HG03521 (cell line): Measurements from ENCODE around the gene CALML6.

Source experiments
- ATAC-seq: cut with Tn5 transposase; IDR thresholded peaks from one replicate; pipeline ENCODE4 v1.9.1; 2021; ENCODE audit warnings: mild to moderate bottlenecking, moderate library complexity; ENCODE audit not compliant: unreplicated experiment

CALML6 gene

GRCh38 chr1:1941211-1941841 lies 26.3 kb downstream of the CALML6 start:
- no peak for ATAC-seq

- no peak for ATAC-seq
These were observed 27.1 kb downstream of the CALML6 start for GRCh38 chr1:1941868-1942752.

DNA sequence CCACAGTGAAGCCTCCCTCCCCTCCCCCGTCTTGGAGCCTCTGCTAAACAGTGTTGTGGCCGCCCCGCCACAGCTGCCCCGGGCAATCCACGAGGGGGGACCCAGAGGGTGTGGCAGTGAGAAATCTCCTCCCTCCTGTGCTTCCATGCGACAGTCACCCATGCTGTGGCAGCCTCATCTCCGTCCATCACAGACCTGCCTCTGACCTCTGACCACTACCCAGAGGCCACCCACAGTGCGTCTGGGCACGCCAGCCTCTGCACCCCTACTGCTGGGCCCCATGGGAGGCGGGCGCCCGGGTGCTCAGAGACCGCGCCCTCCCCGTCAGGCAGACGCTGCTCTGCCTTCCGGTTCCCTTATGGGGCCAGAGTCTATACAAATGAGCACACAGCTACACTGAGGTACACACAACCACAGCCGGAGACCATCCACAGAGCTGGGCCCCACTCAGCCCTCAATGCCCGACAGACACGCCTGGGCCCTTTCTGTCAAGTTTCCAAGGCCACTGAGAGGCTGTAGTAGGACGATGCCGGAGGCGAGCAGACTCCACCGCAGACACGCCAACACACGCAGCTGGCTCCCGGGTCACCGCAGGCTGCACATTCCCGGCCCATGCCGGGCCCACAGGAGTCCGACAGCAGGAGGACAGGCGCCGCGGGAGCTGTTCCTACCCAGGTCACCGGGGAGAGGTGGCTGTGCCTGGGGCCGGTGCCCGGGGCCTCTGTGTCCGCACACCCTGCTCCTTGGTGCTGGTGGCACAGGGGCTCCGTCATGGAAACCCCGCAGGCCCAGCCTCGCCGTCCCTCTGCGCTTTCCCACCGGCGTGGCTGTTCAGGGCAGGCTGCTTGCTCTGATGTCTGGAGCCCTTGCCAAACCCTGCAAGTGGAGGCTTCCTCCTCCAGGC lies 27.9 kb downstream of the CALML6 start:
- ATAC-seq, result no peak

- no peak for ATAC-seq
These were observed 28.9 kb downstream of the CALML6 start for GRCh38 chr1:1943834-1944570.

- ATAC-seq, result no peak
These were observed 30.8 kb downstream of the CALML6 start for GRCh38 chr1:1945782-1946393.

DNA sequence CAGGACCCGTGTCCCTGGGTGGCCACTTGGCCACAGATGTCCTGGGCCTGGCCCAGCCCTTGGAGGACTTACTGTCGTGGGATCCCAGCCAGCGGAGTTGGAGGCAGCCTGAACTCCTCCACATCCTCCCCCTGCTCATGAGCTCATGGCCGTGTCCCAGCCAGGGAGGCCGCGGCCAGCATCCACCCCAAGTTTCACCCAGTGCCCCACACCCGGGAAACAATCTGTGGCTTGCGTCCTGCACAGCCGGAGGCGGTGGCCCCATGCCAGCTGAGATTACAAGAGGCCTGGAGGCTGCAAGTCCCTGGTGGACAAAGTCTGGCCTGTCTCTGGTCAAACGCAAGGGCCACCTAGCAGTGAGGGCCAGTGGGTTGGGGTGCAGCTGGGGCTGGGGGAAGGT lies 31.5 kb downstream of the CALML6 start:
- ATAC-seq, result no peak

DNA sequence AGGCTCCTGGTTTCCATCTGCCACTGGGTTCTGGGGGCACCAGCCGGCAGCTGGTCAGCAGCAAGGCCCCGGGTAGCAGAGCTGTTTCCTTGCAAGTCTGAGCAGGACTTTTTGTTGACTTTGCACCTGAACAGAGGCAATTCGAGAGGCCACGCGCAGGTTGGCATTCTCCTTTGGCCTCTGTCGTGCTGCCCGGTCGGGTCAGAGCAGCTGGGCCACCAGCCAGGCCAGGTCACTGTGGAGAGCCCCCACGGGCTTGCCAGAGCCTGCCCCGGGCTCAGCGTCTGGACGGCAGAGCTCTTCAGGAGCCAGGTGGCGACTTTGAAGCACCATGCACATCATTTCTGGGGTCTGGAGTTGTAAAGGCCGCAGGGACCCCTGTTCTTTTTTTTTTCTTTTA lies 32.4 kb downstream of the CALML6 start:
- no peak for ATAC-seq

- no peak for ATAC-seq
These were observed 33.7 kb downstream of the CALML6 start for GRCh38 chr1:1948783-1949182.

DNA sequence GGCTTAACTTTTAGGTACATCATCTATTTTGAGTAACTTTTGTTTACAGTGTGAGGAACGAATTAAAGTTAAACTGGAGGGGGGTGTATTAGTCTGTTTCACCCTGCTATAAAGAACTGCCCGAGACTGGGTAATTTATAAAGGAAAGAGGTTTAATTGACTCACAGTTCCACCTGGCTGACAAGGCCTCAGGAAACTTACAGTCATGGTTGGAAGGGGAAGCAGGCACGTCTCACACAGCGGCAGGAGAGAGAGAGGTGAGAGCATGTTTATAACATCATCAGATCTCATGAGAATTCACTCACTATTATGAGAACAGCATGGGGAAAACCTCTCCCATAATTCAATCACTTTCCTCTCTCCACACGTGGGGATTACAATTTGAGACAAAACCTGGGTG lies 35.9 kb downstream of the CALML6 start:
- ATAC-seq, result no peak

GRCh38 chr1:1954015-1954414 lies 39.0 kb downstream of the CALML6 start:
- ATAC-seq, result no peak

- no peak for ATAC-seq
These were observed 39.9 kb downstream of the CALML6 start for GRCh38 chr1:1954831-1955441.

DNA sequence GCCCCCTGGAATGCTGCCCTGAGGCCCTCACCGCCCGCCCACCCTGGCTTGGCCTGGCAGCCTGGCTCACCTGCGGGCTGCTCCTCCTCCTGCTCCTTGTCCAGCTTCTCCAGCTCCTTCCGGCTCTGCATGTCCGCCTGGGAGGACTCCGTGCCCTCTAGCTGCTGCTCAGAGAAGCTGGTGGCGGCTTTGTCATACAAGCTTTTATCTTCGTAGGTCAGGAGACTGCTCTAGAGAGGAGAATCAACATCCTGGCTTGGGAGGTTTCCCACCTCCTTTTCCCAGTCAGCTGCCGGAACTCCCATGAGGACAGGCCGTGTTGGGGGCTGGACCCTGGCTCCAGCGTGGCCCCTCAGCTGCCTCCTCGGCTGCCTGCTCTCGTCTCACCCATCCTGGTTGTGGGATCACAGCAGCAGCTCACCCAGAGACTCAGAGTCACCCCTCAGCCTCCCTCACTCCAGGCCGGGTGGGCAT lies 40.6 kb downstream of the CALML6 start:
- no peak for ATAC-seq

GRCh38 chr1:1956101-1956500 lies 41.0 kb downstream of the CALML6 start:
- no peak for ATAC-seq

GRCh38 chr1:1956586-1957532 lies 41.8 kb downstream of the CALML6 start:
- no peak for ATAC-seq

DNA sequence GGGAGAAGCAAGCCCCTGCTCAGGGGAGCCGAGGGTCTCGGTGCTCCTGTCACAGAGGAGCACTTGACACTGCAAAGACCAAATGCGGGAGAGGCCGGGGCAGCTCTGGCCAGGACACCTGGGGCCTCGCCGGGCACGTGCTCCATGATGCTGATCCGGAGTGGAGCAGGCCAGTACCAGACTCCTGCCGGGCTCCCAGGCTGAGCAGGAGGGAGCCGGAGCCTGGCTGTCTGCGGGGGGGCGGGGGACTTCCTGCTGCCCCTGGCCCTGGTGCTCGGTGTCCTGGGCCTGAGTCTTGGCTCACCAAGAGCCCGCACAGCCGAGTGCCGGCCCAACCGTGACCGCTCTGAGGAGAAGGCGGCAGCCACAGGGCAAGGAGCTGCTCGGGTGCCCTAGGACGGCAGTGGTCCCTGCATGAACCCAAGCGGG lies 42.5 kb downstream of the CALML6 start:
- no peak for ATAC-seq

DNA sequence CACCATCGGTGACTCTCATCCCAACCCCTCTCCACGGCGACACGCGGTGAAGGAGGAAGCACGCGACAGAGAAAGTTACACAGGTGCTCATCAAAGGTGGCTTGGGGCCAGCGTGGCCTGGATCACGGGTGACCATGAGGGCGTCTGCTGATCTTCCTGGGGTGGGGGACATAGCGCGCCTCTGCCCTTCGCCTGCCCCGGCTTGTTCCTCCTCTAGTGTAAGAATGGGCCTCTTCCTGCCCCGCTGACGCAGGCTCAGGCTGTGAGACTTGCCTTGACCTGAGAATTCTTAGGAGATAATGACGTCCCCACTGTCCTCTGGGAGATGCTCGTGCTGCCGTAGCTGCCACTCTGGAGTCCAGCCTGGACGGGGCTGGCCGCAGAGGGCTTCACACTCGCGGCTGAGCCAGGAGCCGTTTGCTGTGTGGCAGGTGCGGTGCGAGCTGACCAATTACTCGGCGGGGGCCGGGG lies 43.0 kb downstream of the CALML6 start:
- no peak for ATAC-seq

GRCh38 chr1:1959459-1959839 lies 44.4 kb downstream of the CALML6 start:
- ATAC-seq, result no peak

GRCh38 chr1:1959840-1960479 lies 44.9 kb downstream of the CALML6 start:
- ATAC-seq, result no peak
